Measurements from ENCODE around the gene TMEM245. TPM values are rescaled to one million over a fixed set of nuclear protein-coding genes. Genes with fewer than 3 reads are reported as not detected.
"Not testable (repeated sequence)": the region's sequence is repeated elsewhere in the genome, so short reads cannot be mapped to it uniquely, and the experiment has no call there.

The TMEM245 gene
- polyA plus RNA-seq, 2 of the 4 experiments (the other 2 are of a cell fraction) = 44.9 to 88.9 TPM

- H3K9me3 ChIP-seq = no peaks in the 10 kb centered on the region
- ATAC-seq = no peak
- DNase-seq (ENCODE audit: low read depth in 1 of 2, low spot score in 1 of 2) = no peak
- no peak for FAIRE-seq
- 53% methylated on average over 6 of the region's 6 CpGs for WGBS (ENCODE audit: missing lambda C conversion rate)
- ChIA-PET POLR2A (interaction anchor here (1.1 kb wide), 1 partner anchor 10 kb away, joined by 4 read pairs; no protein-coding TSS in a partner anchor), CTCF (interaction anchor here (0.8 to 1.0 kb wide), 2 partner anchors 10 to 21 kb away, joined by 3 read pairs; partner anchors contain the start of gene TMEM245)
- no peaks in the 10 kb centered on the region for H3K4me1 ChIP-seq
- peak; percentile 65 for TF ChIP-seq MAFK (IDR thresholded peaks at IDR 0.05; ENCODE audit: partially characterized antibody)
- TF ChIP-seq, protein P1, sequence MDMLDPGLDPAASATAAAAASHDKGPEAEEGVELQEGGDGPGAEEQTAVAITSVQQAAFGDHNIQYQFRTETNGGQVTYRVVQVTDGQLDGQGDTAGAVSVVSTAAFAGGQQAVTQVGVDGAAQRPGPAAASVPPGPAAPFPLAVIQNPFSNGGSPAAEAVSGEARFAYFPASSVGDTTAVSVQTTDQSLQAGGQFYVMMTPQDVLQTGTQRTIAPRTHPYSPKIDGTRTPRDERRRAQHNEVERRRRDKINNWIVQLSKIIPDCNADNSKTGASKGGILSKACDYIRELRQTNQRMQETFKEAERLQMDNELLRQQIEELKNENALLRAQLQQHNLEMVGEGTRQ (IDR thresholded peaks at IDR 0.05) = no peak
- no peak overlapping the region for H3K27ac ChIP-seq
- no peak overlapping the region for H3K4me3 ChIP-seq
- H3K4me2 ChIP-seq = no peak overlapping the region
These were observed 9.9 kb upstream of the TMEM245 start for GRCh38 chr9:109129470-109130197.

DNA sequence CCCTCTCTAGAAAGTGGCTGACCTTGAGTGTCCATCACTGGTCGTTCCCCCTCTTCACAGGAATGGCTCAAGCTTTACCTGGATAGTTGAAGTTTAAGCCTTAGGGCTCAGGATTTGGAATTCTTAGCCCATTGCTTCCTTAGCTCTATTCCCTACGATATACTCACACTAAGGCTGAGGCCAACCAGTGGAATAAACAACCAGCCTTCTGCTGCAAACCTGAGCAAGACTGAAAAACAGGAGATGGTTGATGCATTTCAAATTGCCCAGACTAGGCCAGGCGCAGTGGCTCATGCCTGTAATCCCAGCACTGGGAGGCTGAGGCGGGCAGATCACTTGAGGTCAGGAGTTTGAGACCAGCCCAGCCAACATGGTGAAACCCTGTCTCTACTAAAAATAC, 6.9 kb upstream of the TMEM245 start:
- CTCF ChIA-PET = interaction anchor here (1.0 to 1.3 kb wide), 2 partner anchors 40 to 56 kb away, joined by 3 read pairs; no protein-coding TSS in a partner anchor
- H3K27ac ChIP-seq; H3K4me2 ChIP-seq; ATAC-seq; POLR2A ChIA-PET; DNase-seq (ENCODE audit: low read depth in 1 of 2, low spot score in 1 of 2); H3K4me1 ChIP-seq; H3K9me3 ChIP-seq; H3K4me3 ChIP-seq; FAIRE-seq: not testable (repeated sequence)
- WGBS (ENCODE audit: missing lambda C conversion rate) = 77% methylated on average over 4 of the region's 4 CpGs

- DNase-seq (ENCODE audit: low read depth in 1 of 2, low spot score in 1 of 2) = no peak
- no peak for FAIRE-seq
- no peak for TF ChIP-seq TFCP2L1 (CRISPR knock-in tag; IDR thresholded peaks at IDR 0.05)
- no peak for TF ChIP-seq CHD4 (IDR thresholded peaks at IDR 0.05; ENCODE audit: borderline replicate concordance)
- no peak for TF ChIP-seq FOSB (CRISPR knock-in tag; IDR thresholded peaks at IDR 0.05)
- TF ChIP-seq EHF (CRISPR knock-in tag; IDR thresholded peaks at IDR 0.05) = no peak
- no peak for TF ChIP-seq EP300 (IDR thresholded peaks at IDR 0.05)
- TF ChIP-seq RAD21 (conservative IDR thresholded peaks at IDR 0.05 in 1 of 2, IDR thresholded peaks at IDR 0.05 in 1 of 2) = no peak
- no peak for TF ChIP-seq ZFP36 (IDR thresholded peaks at IDR 0.05; ENCODE audit: borderline replicate concordance, partially characterized antibody)
- TF ChIP-seq, protein P2, sequence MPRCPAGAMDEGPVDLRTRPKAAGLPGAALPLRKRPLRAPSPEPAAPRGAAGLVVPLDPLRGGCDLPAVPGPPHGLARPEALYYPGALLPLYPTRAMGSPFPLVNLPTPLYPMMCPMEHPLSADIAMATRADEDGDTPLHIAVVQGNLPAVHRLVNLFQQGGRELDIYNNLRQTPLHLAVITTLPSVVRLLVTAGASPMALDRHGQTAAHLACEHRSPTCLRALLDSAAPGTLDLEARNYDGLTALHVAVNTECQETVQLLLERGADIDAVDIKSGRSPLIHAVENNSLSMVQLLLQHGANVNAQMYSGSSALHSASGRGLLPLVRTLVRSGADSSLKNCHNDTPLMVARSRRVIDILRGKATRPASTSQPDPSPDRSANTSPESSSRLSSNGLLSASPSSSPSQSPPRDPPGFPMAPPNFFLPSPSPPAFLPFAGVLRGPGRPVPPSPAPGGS (IDR thresholded peaks at IDR 0.05) = no peak
- TF ChIP-seq CEBPB (IDR thresholded peaks at IDR 0.05) = no peak
- CTCF ChIA-PET = interaction anchor here (1.2 to 1.6 kb wide), 4 partner anchors 11 to 121 kb away, joined by 3 to 6 read pairs (median 4); no protein-coding TSS in a partner anchor
- POLR2A ChIA-PET = no interaction called here
- Histone ChIP-seq H3K4me2 (no peak overlapping the region), H3K4me3 (no peak overlapping the region), H3K9me3 (no peaks in the 10 kb centered on the region), H3K27ac (no peak overlapping the region), H3K4me1 (peaks cover 10% of the 10 kb centered on the region; the same call in 2 of the 3 replicates)
- no peak for ATAC-seq
- 48% methylated on average over 2 of the region's 2 CpGs for WGBS (ENCODE audit: missing lambda C conversion rate)
These were observed 4.4 kb upstream of the TMEM245 start for GRCh38 chr9:109124121-109124520.

DNA sequence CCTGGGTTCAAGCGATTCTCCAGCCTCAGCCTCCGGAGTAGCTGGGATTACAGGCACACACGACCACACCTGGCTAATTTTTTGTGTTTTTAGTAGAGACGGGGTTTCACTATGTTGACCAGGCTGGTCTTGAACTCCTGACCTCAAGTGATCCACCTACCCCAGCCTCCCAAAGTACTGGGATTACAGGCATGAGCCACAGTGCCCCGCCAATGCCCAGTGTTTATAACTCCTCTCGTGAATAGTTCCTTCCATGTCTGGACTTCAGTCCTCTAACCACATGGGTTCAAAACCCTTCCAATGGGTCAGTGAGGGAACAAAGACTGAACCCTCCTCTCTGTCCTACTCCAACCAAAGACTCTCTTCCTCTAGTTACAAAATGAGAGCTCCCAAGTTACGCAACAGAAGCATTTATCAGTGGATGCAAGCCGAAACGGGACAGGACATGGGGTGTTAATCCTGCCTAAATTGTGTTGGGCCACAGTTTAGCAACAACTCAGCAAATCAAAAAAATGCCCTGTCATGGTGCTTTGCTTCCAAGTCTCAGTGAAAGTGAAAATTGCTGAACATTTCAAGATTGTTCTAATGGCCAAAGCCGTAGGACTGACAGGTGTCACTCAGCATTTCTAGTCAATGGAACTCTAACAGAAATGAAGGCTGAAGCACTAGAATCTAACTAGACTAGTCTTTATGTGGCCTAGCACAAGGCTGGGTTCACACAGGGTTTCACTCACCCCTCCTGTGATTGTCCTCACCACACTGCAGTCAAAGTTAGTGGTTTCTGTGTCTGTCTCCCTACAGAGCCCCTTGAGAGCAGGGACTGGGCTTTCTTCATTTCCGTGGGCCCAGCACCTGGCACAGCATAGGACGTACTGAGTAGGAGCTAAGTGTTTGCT, 3.2 kb upstream of the TMEM245 start:
- DNase-seq (ENCODE audit: low read depth in 1 of 2, low spot score in 1 of 2) (no peak), FAIRE-seq (no peak), ATAC-seq (no peak)
- Histone ChIP-seq H3K27ac (0 out of 6 replicates have a peak overlapping the region, but pooled peaks of 1 of the 2 experiments have one; percentile 13), H3K4me2 (no peak overlapping the region), H3K4me3 (no peak overlapping the region), H3K9me3 (no peaks in the 10 kb centered on the region), H3K4me1 (peaks cover 10% of the 10 kb centered on the region; the same call in 2 of the 3 replicates)
- TF ChIP-seq, protein P3, sequence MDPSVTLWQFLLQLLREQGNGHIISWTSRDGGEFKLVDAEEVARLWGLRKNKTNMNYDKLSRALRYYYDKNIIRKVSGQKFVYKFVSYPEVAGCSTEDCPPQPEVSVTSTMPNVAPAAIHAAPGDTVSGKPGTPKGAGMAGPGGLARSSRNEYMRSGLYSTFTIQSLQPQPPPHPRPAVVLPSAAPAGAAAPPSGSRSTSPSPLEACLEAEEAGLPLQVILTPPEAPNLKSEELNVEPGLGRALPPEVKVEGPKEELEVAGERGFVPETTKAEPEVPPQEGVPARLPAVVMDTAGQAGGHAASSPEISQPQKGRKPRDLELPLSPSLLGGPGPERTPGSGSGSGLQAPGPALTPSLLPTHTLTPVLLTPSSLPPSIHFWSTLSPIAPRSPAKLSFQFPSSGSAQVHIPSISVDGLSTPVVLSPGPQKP (IDR thresholded peaks at IDR 0.05; ENCODE audit: low read depth, low read length) = no peak
- TF ChIP-seq NFE2L2 (conservative IDR thresholded peaks at IDR 0.05; ENCODE audit: low read length) (peak; percentile 73), CEBPB (IDR thresholded peaks at IDR 0.05) (0 out of 4 replicates have a peak, but pooled peaks of 1 of the 2 experiments have one; percentile 25), MAFK (IDR thresholded peaks at IDR 0.05; ENCODE audit: partially characterized antibody) (peak; percentile 70)
- WGBS (ENCODE audit: missing lambda C conversion rate) = 90% methylated on average over 12 of the region's 12 CpGs
- CTCF ChIA-PET = no interaction called here
- POLR2A ChIA-PET = interaction anchor here (0.6 kb wide), 1 partner anchor 131 kb away, joined by 3 read pairs; no protein-coding TSS in a partner anchor
